ENCODE measurements around the gene OR8B12.
"Not testable (repeated sequence)": the region's sequence is repeated elsewhere in the genome, so short reads cannot be mapped to it uniquely, and the experiment has no call there.

Gene OR8B12

GRCh38 chr11:124520550-124520854, 23.0 kb downstream of the OR8B12 start:
- no peak for DNase-seq (ENCODE audit: low spot score)

- DNase-seq (ENCODE audit: low spot score) = no peak
Observed at GRCh38 chr11:124519850-124520549, 23.5 kb downstream of the OR8B12 start.

- DNase-seq (ENCODE audit: low spot score) = no peak
Observed at GRCh38 chr11:124518989-124519451, 24.4 kb downstream of the OR8B12 start.

- no peak for DNase-seq (ENCODE audit: low spot score)
Observed at GRCh38 chr11:124517314-124517713, 26.1 kb downstream of the OR8B12 start.

GRCh38 chr11:124514675-124515074, 28.8 kb downstream of the OR8B12 start:
- DNase-seq (ENCODE audit: low spot score) = not testable (repeated sequence)

GRCh38 chr11:124514131-124514530, 29.3 kb downstream of the OR8B12 start:
- no peak for DNase-seq (ENCODE audit: low spot score)

GRCh38 chr11:124511745-124512144, 31.7 kb downstream of the OR8B12 start:
- no peak for DNase-seq (ENCODE audit: low spot score)

GRCh38 chr11:124510279-124510678, 33.2 kb downstream of the OR8B12 start:
- DNase-seq (ENCODE audit: low spot score) = no peak

GRCh38 chr11:124499711-124500110, 43.7 kb downstream of the OR8B12 start:
- DNase-seq (ENCODE audit: low spot score) = no peak

GRCh38 chr11:124493016-124493655, 50.3 kb downstream of the OR8B12 start:
- no peak for DNase-seq (ENCODE audit: low spot score)

Measured in NAMALWA (cell line).